Heart right ventricle (tissue), 16 donors: ENCODE results near the gene KRTAP4-3. TPM values are rescaled to one million over a fixed set of nuclear protein-coding genes. Genes with fewer than 3 reads are reported as not detected.

Source experiments
- ATAC-seq, 8 donors: fragments of 200-7000 bp; cut with Tn5 transposase; one replicate each; pipeline ENCODE4 v1.9.1; 2020; ENCODE audit warnings: mild to moderate bottlenecking in 8 of 8, moderate library complexity in 8 of 8, moderate number of reproducible peaks in 1 of 8
- DNase-seq, 2 donors: peaks; one replicate each; pipeline ENCODE4 v3.0.0-alpha.2; 2020
- H3K27ac ChIP-seq, 10 donors: fragments of 200-600 bp; sonication (generic) in 2 of 10; one replicate each; pipeline versions ENCODE4 v1.5.0 to v1.8.0; 2020 to 2022; ENCODE audit warnings: mild to moderate bottlenecking in 3 of 10
- H3K27me3 ChIP-seq, 7 donors: fragments of 200-600 bp; one replicate each; pipeline ENCODE4 v1.8.0; 2021 to 2022; ENCODE audit warnings: mild to moderate bottlenecking in 2 of 7
- H3K36me3 ChIP-seq, 9 donors: fragments of 200-600 bp; sonication (generic) in 1 of 9; one replicate each; pipeline versions ENCODE4 v1.5.0 to v1.8.0; 2020 to 2022; ENCODE audit warnings: mild to moderate bottlenecking in 2 of 9
- H3K4me1 ChIP-seq, 9 donors: fragments of 200-600 bp; sonication (generic) in 1 of 9; one replicate each; pipeline versions ENCODE4 v1.5.0 to v1.8.0; 2020 to 2022; ENCODE audit warnings: mild to moderate bottlenecking in 4 of 9
- H3K4me3 ChIP-seq, 10 donors: fragments of 200-600 bp; sonication (generic) in 2 of 10; one replicate each; pipeline versions ENCODE4 v1.5.0 to v1.8.0; 2020 to 2022; ENCODE audit warnings: mild to moderate bottlenecking in 7 of 10, moderate library complexity in 2 of 10
- H3K9me3 ChIP-seq, 11 donors: fragments of 200-600 bp in 10 of 11; sonication (generic) in 2 of 11; one replicate each; pipeline versions ENCODE4 v1.5.0 to v1.8.0; 2013 to 2022; ENCODE audit warnings: mild to moderate bottlenecking in 2 of 11, control low read depth in 1 of 11, moderate library complexity in 1 of 11
- WGBS, 2 donors: extraction: QIAGEN DNeasy Blood & Tissue Kit; methylation state at CpG; one replicate each; pipeline ENCODE4 v1.1.7; 2013; ENCODE audit warnings: inconsistent platforms in 1 of 2; 5-methylcytosine and 5-hydroxymethylcytosine counted together
- intact Hi-C, 10 donors: fragments of 100-400 bp; cut with DNase I; formaldehyde crosslinking; loops; one replicate each; pipeline versions ENCODE4 v1.11.1 to v1.14.2; 2022
- polyA plus RNA-seq, 2 donors: library from polyadenylated mRNA; stranded (reverse); fragments of 200-250 nt; gene quantifications; one replicate each; pipeline ENCODE4 v1.2.3, GENCODE V29; 2013
- total RNA-seq, 10 donors: library from RNA; stranded (reverse); fragmentation: NEBNext Ultra II Directional in 3 of 10; extraction: Animal tissue kit (Norgen Biotek cat#: 25700) in 3 of 10; gene quantifications; one replicate each; pipeline versions ENCODE4 v1.2.1 to v1.2.4, GENCODE V29; 2021 to 2023
- TF ChIP-seq, protein P1 (sequence below), 9 donors: fragments of 200-600 bp; sonication (generic) in 2 of 9; IDR thresholded peaks; one replicate each; pipeline versions ENCODE4 v1.5.0 to v1.8.0; 2021 to 2022; ENCODE audit warnings: antibody characterized with exemption in 9 of 9, mild to moderate bottlenecking in 5 of 9, moderate library complexity in 1 of 9
- donor health status: Arrhythmogenic right ventricular cardiomyopathy.
- donor health status: ischemic (EF 13 %, LVEDD 7.1; RV severe dilation, severe dysfunction).
- donor health status: healthy with polysubstance abuse.
- donor health status: DM: no; HTN: yes; CAD: no.
- donor health status: DM: no; HTN: no; CAD: no.
- donor health status: ischemic (EF 25% LVEDD 6.9; RV normal size, moderate dysfunction).
- donor health status: ischemic (EF 25% LVEDD 5.7; RV mildly dilated, moderate dysfunction).
- donor health status: healthy.
- donor health status: DM: yes; HTN: yes; CAD: no.
- donor health status: Ischemic cardiomyopathy.
- donor health status: ischemic (EF 35%, LVEDD 5.7; RV mildly dilated, moderate dysfunction).
- donor health status: nonischemic (EF 11% LVEDD 7.7; RV severe dilation, severe dysfunction).
- donor health status: DM: yes; HTN: yes; CAD: no.
- donor health status: PGD.
- donor health status: ischemic (EF 29% LVEDD 5.4; RV normal size, mild dysfunction).
- donor health status: nonischemic (EF 23%, LVEDD 6.1; RV moderate dilation, normal function).

Gene KRTAP4-3
- total and polyA plus RNA-seq, 12 donors = not detected

DNA sequence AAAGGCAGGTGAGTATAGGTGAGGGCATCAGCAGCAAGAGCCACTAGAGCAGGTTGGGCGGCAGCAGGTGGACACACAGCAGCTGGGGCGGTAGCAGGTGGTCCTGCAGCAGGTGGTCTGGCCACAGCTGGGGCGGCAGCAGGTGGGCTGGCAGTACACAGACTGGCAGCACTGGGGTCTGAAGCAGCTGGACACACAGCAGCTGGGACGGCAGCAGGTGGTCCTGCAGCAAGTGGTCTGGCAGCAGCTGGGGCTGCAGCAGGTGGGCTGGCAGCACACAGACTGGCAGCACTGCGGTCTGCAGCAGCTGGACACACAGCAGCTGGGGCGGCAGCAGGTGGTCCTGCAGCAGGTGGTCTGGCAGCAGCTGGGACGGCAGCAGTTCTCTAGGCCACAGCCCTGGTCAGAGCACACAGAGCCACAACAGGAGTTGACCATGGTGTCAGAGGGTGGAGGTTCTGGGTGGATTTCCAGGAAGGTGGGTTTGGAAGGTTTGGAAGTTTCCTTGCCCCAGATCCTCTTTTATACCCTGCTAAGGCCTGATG, 9.8 kb upstream of the KRTAP4-3 start, which contains the start of gene KRTAP4-2:
TSS of gene KRTAP4-2 (minus strand) at position 495 of the 545 bp plus-strand sequence. CDS start at position 438, 57 bp downstream.
- no peak for DNase-seq
- no peak for ATAC-seq
- Histone ChIP-seq H3K27ac (no peak within 1 kb of the TSS), H3K36me3 (no peaks in the 10 kb centered on the region), H3K4me3 (no peak within 1 kb of the TSS), H3K9me3 (no peaks in the 10 kb centered on the region), H3K27me3 (peaks cover 0 to 17% (median 12%) of the 10 kb centered on the region in 7 donors), H3K4me1 (no peaks in the 10 kb centered on the region)
- WGBS, 2 donors = 74 to 82% methylated on average over 7 of the region's 7 CpGs
- TF ChIP-seq, protein P1, sequence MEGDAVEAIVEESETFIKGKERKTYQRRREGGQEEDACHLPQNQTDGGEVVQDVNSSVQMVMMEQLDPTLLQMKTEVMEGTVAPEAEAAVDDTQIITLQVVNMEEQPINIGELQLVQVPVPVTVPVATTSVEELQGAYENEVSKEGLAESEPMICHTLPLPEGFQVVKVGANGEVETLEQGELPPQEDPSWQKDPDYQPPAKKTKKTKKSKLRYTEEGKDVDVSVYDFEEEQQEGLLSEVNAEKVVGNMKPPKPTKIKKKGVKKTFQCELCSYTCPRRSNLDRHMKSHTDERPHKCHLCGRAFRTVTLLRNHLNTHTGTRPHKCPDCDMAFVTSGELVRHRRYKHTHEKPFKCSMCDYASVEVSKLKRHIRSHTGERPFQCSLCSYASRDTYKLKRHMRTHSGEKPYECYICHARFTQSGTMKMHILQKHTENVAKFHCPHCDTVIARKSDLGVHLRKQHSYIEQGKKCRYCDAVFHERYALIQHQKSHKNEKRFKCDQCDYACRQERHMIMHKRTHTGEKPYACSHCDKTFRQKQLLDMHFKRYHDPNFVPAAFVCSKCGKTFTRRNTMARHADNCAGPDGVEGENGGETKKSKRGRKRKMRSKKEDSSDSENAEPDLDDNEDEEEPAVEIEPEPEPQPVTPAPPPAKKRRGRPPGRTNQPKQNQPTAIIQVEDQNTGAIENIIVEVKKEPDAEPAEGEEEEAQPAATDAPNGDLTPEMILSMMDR (IDR thresholded peaks at IDR 0.05) = no peak
- intact Hi-C loops = loop anchor here in 1 of 10 donors (10.0 kb wide), 1 partner anchor 57 kb away; the partner anchor contains the start of genes KRTAP9-3 and KRTAP9-8

DNA sequence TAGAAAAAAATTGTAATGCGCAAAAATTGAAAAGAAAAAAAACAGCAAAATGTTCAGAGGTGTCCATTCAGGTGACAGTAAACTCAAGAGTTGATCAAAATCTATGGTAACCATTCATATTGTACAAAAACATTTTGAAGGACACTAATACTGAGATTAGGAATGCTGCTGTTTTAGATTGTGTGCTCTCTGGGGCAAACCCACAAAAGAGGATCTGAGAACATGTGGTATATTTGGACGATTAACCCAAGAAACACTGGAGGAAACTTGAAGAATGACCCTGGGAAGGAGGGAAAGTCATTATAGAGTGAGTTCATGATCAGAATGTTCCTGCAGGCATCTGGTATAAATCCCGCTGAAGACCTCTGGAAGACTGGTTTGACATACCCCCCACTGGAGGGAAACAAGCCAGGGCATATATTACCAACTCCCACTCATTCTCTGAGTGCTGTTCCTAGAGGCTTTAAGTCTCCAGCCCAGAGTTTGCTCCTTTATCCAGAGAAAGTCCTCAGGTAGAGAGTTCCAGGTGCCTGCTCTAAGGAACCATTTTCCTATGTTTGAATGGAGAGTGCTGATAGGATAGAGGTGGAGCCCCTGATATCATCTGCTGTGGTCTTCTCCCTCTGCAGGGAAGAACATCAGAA, 8.8 kb upstream of the KRTAP4-3 start:
- DNase-seq (no peak), ATAC-seq (no peak)
- no peaks in the 10 kb centered on the region for H3K4me1 ChIP-seq
- TF ChIP-seq, protein P1 (IDR thresholded peaks at IDR 0.05) = no peak
- no peaks in the 10 kb centered on the region for H3K9me3 ChIP-seq
- peaks cover 0 to 21% (median 12%) of the 10 kb centered on the region in 7 donors for H3K27me3 ChIP-seq
- WGBS, 2 donors = 80% methylated on average over 3 of the region's 3 CpGs
- H3K36me3 ChIP-seq = no peaks in the 10 kb centered on the region
- no peak overlapping the region for H3K27ac ChIP-seq
- intact Hi-C loops = loop anchor here in 1 of 10 donors (10.0 kb wide), 1 partner anchor 58 kb away; the partner anchor contains the start of genes KRTAP9-3 and KRTAP9-8
- no peak overlapping the region for H3K4me3 ChIP-seq

DNA sequence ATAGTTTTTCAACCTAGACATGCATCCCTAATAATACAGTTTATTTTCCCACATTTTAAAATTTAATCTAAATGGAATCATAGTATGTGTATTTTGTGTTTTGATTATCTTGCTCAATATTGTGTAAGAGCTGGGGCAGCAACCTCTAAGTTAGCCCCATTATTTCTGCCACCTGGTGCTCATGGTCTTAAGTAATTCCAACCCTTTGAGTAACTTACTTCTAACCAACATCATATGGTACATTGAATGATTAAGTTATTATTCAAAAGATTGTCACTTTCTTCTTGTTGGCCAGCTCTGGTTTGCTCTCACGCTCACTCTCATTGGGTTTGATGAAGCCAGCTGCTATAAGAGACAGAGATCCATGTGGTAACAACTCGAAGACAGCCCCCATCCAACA, 3.9 kb upstream of the KRTAP4-3 start:
- ATAC-seq = no peak
- DNase-seq = no peak
- TF ChIP-seq, protein P1 (IDR thresholded peaks at IDR 0.05) = no peak
- no peaks in the 10 kb centered on the region for H3K36me3 ChIP-seq
- no peak overlapping the region for H3K27ac ChIP-seq
- no peak overlapping the region for H3K4me3 ChIP-seq
- peaks cover 0 to 16% (median 10%) of the 10 kb centered on the region in 7 donors for H3K27me3 ChIP-seq
- no peaks in the 10 kb centered on the region for H3K9me3 ChIP-seq
- WGBS, 2 donors = 76 to 80% methylated on average over 2 of the region's 2 CpGs
- intact Hi-C loops = loop anchor here in 1 of 10 donors (10.0 kb wide), 1 partner anchor 63 kb away; the partner anchor contains the start of genes KRTAP9-3 and KRTAP9-8
- no peaks in the 10 kb centered on the region for H3K4me1 ChIP-seq

DNA sequence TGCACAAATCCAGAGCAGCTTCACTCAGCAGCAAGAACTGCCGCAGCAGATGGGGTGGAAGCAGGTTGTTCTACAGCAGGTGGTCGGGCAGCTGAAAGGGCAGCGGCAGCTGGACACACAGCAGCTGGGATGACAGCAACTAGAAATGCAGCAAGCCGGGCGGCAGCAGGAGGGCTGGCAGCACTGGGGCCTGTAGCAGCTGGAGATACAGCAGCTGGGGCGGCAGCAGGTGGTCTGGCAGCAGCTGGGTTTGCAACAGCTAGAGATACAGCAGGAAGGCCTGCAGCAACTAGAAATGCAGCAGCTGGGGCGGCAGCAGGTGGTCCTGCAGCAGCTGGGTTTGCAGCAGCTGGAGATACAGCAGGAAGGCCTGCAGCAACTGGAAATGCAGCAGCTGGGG, 460 bp downstream of the KRTAP4-3 start:
- H3K27me3 ChIP-seq = peaks cover 0 to 24% (median 4%) of the 10 kb centered on the region in 7 donors
- no peak for ATAC-seq
- H3K4me1 ChIP-seq = no peaks in the 10 kb centered on the region
- intact Hi-C loops = loop anchor here in 2 of 10 donors (5.0 to 10.0 kb wide), 2 partner anchors 57 to 85 kb away; partner anchors contain the start of genes KRTAP4-7 (in 1 of the 2) and KRTAP9-2 (in 1 of the 2)
- WGBS, 2 donors = 73 to 85% methylated on average over 7 of the region's 7 CpGs
- no peak for DNase-seq
- TF ChIP-seq, protein P1 (IDR thresholded peaks at IDR 0.05) = no peak
- no peaks in the 10 kb centered on the region for H3K36me3 ChIP-seq
- H3K9me3 ChIP-seq = no peaks in the 10 kb centered on the region
- no peak overlapping the region for H3K27ac ChIP-seq
- H3K4me3 ChIP-seq = no peak overlapping the region
